SK-N-SH (cell line): Measurements from ENCODE around the gene ATXN7. TPM values are rescaled to one million over a fixed set of nuclear protein-coding genes. Genes with fewer than 3 reads are reported as not detected.
A peak's percentile ranks its signal among the peaks of the same experiment; 100 is the strongest.

Source experiments
- CTCF ChIA-PET: fragments of 300-600, 350-600 bp; formaldehyde crosslinking; extraction: SDS; loops from one replicate; lab custom pipeline; 2021; lab: Yijun Ruan, JAX
- POLR2A ChIA-PET: fragments of 350-600 bp; sonication (Branson Sonifier 250); formaldehyde crosslinking; extraction: SDS; loops from one replicate; lab custom pipeline; 2020; ENCODE audit warnings: antibody characterized with exemption, inconsistent platforms; lab: Yijun Ruan, JAX
- DNase-seq: peaks from one replicate; pipeline ENCODE4 v3.0.0; 2012
- H2AFZ ChIP-seq: fragments of 200-600 bp; sonication (generic); 2 replicates; pipeline ENCODE4 v1.8.1; 2016; ENCODE audit warnings: antibody characterized with exemption, mild to moderate bottlenecking, low read depth
- H3F3A ChIP-seq: fragments of 200-600 bp; sonication (generic); replicated peaks from 2 replicates; pipeline ENCODE3; 2016; ENCODE audit warnings: antibody characterized with exemption, mild to moderate bottlenecking; ENCODE audit not compliant: insufficient read depth
- H3K27ac ChIP-seq, 2 experiments: fragments of 200-500 bp in 1 of 2; fragments of 200-600 bp in 1 of 2; sonication (Bioruptor generic) in 1 of 2; sonication (generic), shearing (Covaris generic) in 1 of 2; 2 replicates each; pipeline versions ENCODE4 v1.5.1 to v1.6.1; 2014 to 2016; ENCODE audit warnings: low read depth in 2 of 2, inconsistent platforms in 1 of 2, low read length in 1 of 2, mild to moderate bottlenecking in 1 of 2, mixed read lengths in 1 of 2
- H3K27me3 ChIP-seq: fragments of 200-600 bp; sonication (generic), shearing (Covaris generic); 2 replicates; pipeline ENCODE4 v1.6.1; 2016; ENCODE audit warnings: mixed run types; ENCODE audit not compliant: insufficient read depth
- H3K36me3 ChIP-seq, 2 experiments: fragments of 200-500 bp in 1 of 2; fragments of 200-600 bp in 1 of 2; sonication (Bioruptor generic) in 1 of 2; sonication (generic) in 1 of 2; replicated peaks in 1 of 2; 2 replicates each; pipeline versions ENCODE3 to v1.5.1; 2014 to 2016; ENCODE audit warnings: low read length in 1 of 2, mild to moderate bottlenecking in 1 of 2; ENCODE audit not compliant: insufficient read depth in 2 of 2, control insufficient read depth in 1 of 2
- H3K4me1 ChIP-seq, 2 experiments: fragments of 200-500 bp in 1 of 2; fragments of 200-600 bp in 1 of 2; sonication (Bioruptor generic) in 1 of 2; sonication (generic), shearing (Covaris generic) in 1 of 2; 2 replicates each; pipeline versions ENCODE4 v1.5.1 to v1.6.1; 2014 to 2016; ENCODE audit warnings: low read depth in 1 of 2, low read length in 1 of 2, mixed run types in 1 of 2; ENCODE audit not compliant: insufficient read depth in 2 of 2, control insufficient read depth in 1 of 2
- H3K4me2 ChIP-seq: fragments of 200-600 bp; sonication (generic), shearing (Covaris generic); 2 replicates; pipeline ENCODE4 v1.6.1; 2017; ENCODE audit warnings: mixed run types
- H3K4me3 ChIP-seq, 2 experiments: fragments of 200-500 bp in 1 of 2; fragments of 200-600 bp in 1 of 2; sonication (Bioruptor generic) in 1 of 2; sonication (generic), shearing (Covaris generic) in 1 of 2; 2 replicates each; pipeline versions ENCODE4 v1.5.1 to v1.8.1; 2014 to 2016; ENCODE audit warnings: low read depth in 2 of 2, inconsistent platforms in 1 of 2, low read length in 1 of 2, mild to moderate bottlenecking in 1 of 2, mixed read lengths in 1 of 2, moderate library complexity in 1 of 2
- H3K79me2 ChIP-seq: fragments of 200-600 bp; sonication (generic); 2 replicates; pipeline ENCODE4 v1.8.1; 2017; ENCODE audit warnings: mild to moderate bottlenecking; ENCODE audit not compliant: insufficient read depth
- H3K9ac ChIP-seq: fragments of 200-600 bp; sonication (generic); 2 replicates; pipeline ENCODE4 v1.6.1; 2017; ENCODE audit warnings: mixed run types
- H3K9me2 ChIP-seq: fragments of 200-600 bp; sonication (generic); 2 replicates; pipeline ENCODE4 v1.6.1; 2017; ENCODE audit warnings: mixed run types
- H3K9me3 ChIP-seq: fragments of 200-600 bp; sonication (generic); 2 replicates; pipeline ENCODE4 v1.6.1; 2017; ENCODE audit warnings: mixed run types, mild to moderate bottlenecking, moderate library complexity
- H4K20me1 ChIP-seq: fragments of 200-600 bp; sonication (generic); 2 replicates; pipeline ENCODE4 v1.6.1; 2017; ENCODE audit warnings: mild to moderate bottlenecking, mixed run types; ENCODE audit not compliant: insufficient read depth
- CTCF ChIP-seq: fragments of 200-600 bp; sonication (generic); IDR thresholded peaks from 2 replicates; pipeline ENCODE4 v1.6.1; 2017; ENCODE audit warnings: antibody characterized with exemption, mild to moderate bottlenecking, moderate library complexity
- ELF1 ChIP-seq: IDR thresholded peaks from 2 replicates; pipeline ENCODE4 v1.4.0; 2012
- EP300 ChIP-seq, 2 experiments: IDR thresholded peaks; 2 replicates each; pipeline versions ENCODE4 v1.4.0 to v1.6.1; 2012; ENCODE audit warnings: borderline replicate concordance in 1 of 2, low read depth in 1 of 2, low read length in 1 of 2
- EZH2phosphoT487 ChIP-seq: fragments of 200-600 bp; sonication (generic); IDR thresholded peaks from 2 replicates; pipeline ENCODE4 v1.6.1; 2017; ENCODE audit warnings: low read depth, mixed run types, mild to moderate bottlenecking, antibody characterized with exemption, moderate library complexity, borderline replicate concordance
- FOSL2 ChIP-seq: IDR thresholded peaks from 2 replicates; pipeline ENCODE4 v1.4.0; 2012; ENCODE audit warnings: low read depth, mild to moderate bottlenecking, moderate library complexity, borderline replicate concordance
- FOXM1 ChIP-seq: IDR thresholded peaks from 2 replicates; pipeline ENCODE4 v1.4.0; 2012; ENCODE audit warnings: low read depth, mild to moderate bottlenecking
- GABPA ChIP-seq: IDR thresholded peaks from 2 replicates; pipeline ENCODE4 v1.4.0; 2012; ENCODE audit warnings: low read depth, mild to moderate bottlenecking
- NFIC ChIP-seq: IDR thresholded peaks from 2 replicates; pipeline ENCODE4 v1.4.0; 2012; ENCODE audit warnings: borderline replicate concordance
- POLR2AphosphoS5 ChIP-seq: IDR thresholded peaks from 2 replicates; pipeline ENCODE4 v1.6.1; 2012; ENCODE audit warnings: low read depth, low read length
- RCOR1 ChIP-seq: fragments of 150-350 bp; IDR thresholded peaks from 2 replicates; pipeline ENCODE4 v1.6.1; 2017; ENCODE audit warnings: antibody characterized with exemption, low read length
- REST ChIP-seq: IDR thresholded peaks from 2 replicates; pipeline ENCODE4 v1.6.1; 2012; ENCODE audit warnings: mild to moderate bottlenecking, low read depth, low read length, moderate library complexity
- SIN3A ChIP-seq: IDR thresholded peaks from 2 replicates; pipeline ENCODE4 v1.6.1; 2012; ENCODE audit warnings: low read depth, mild to moderate bottlenecking, low read length, moderate library complexity, borderline replicate concordance
- TAF1 ChIP-seq: IDR thresholded peaks from 2 replicates; pipeline ENCODE4 v1.6.1; 2012; ENCODE audit warnings: low read depth, mild to moderate bottlenecking, low read length, moderate library complexity, borderline replicate concordance
- WGBS: methylation state at CpG from one replicate; pipeline ENCODE4 v1.1.6; 2017; ENCODE audit warnings: low lambda C conversion rate; 5-methylcytosine and 5-hydroxymethylcytosine counted together
- polyA plus RNA-seq, 3 experiments: library from polyadenylated mRNA; depleted of rRNA; stranded (reverse); fragments of >200 nt; gene quantifications; 2 replicates each; pipeline ENCODE4 v1.2.3, GENCODE V29; 2012
- TF ChIP-seq, protein P1 (sequence below): IDR thresholded peaks from 2 replicates; pipeline ENCODE4 v1.4.0; 2012; ENCODE audit warnings: low read depth, borderline replicate concordance
- TF ChIP-seq, protein P2 (sequence below): fragments of 150-350 bp; IDR thresholded peaks from 2 replicates; pipeline ENCODE4 v1.6.1; 2016; ENCODE audit warnings: mild to moderate bottlenecking, low read depth, low read length

Gene ATXN7
- polyA plus RNA-seq, 1 of the 3 experiments (the other 2 are of a cell fraction): 6.2 TPM

- H3K27ac ChIP-seq: 0 out of 4 replicates have a peak overlapping the region, but pooled peaks of 1 of the 2 experiments have one; percentile 21
- H3K9me3 ChIP-seq: no peaks in the 10 kb centered on the region
- 94% methylated on average over 1 of the region's 1 CpG for WGBS
- H3K36me3 ChIP-seq: peaks cover 0 to 14% of the 10 kb centered on the region in 2 experiments
- H3F3A ChIP-seq: peaks cover 9% of the 10 kb centered on the region
- no peak overlapping the region for H2AFZ ChIP-seq
- ChIA-PET POLR2A (no interaction called here), CTCF (interaction anchor here (0.9 to 8.7 kb wide), 6 partner anchors 9 to 521 kb away, joined by 3 to 118 read pairs (median 6); no protein-coding TSS in a partner anchor)
- H3K27me3 ChIP-seq: no peaks in the 10 kb centered on the region
- H3K79me2 ChIP-seq: peaks cover 70% of the 10 kb centered on the region
- H3K9ac ChIP-seq: no peak overlapping the region
- DNase-seq: no peak
- H4K20me1 ChIP-seq: peaks cover 20% of the 10 kb centered on the region
- TF ChIP-seq GABPA: no peak
- TF ChIP-seq RCOR1: no peak
- no peak for TF ChIP-seq FOSL2
- no peak for TF ChIP-seq TAF1
- no peak for TF ChIP-seq SIN3A
- no peak for TF ChIP-seq NFIC
- no peak for TF ChIP-seq EZH2phosphoT487
- TF ChIP-seq REST: no peak
- TF ChIP-seq, protein P1, sequence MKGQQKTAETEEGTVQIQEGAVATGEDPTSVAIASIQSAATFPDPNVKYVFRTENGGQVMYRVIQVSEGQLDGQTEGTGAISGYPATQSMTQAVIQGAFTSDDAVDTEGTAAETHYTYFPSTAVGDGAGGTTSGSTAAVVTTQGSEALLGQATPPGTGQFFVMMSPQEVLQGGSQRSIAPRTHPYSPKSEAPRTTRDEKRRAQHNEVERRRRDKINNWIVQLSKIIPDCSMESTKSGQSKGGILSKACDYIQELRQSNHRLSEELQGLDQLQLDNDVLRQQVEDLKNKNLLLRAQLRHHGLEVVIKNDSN: no peak
- TF ChIP-seq ELF1: no peak
- no peak for TF ChIP-seq FOXM1
- TF ChIP-seq CTCF: no peak
- no peak for TF ChIP-seq EP300 (IDR thresholded peaks at IDR 0.05; ENCODE audit: borderline replicate concordance in 1 of 2, low read depth in 1 of 2, low read length in 1 of 2)
- TF ChIP-seq, protein P2, sequence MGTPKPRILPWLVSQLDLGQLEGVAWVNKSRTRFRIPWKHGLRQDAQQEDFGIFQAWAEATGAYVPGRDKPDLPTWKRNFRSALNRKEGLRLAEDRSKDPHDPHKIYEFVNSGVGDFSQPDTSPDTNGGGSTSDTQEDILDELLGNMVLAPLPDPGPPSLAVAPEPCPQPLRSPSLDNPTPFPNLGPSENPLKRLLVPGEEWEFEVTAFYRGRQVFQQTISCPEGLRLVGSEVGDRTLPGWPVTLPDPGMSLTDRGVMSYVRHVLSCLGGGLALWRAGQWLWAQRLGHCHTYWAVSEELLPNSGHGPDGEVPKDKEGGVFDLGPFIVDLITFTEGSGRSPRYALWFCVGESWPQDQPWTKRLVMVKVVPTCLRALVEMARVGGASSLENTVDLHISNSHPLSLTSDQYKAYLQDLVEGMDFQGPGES: no peak
- TF ChIP-seq POLR2AphosphoS5: no peak
- TF ChIP-seq, all 33 proteins: peak for 0
- H3K4me1 ChIP-seq: peaks cover 18 to 30% of the 10 kb centered on the region in 2 experiments; a peak in 3 of 4 replicates
- H3K9me2 ChIP-seq: no peaks in the 10 kb centered on the region
- H3K4me2 ChIP-seq: no peak overlapping the region
- no peak overlapping the region for H3K4me3 ChIP-seq
Measured at GRCh38 chr3:63963496-63963895, 99.8 kb downstream of the ATXN7 start.
